Fibroblast of lung (primary cell): ENCODE measurements around the gene PACSIN2. TPM values are rescaled to one million over a fixed set of nuclear protein-coding genes. Genes with fewer than 3 reads are reported as not detected.
"Not testable (repeated sequence)": the region's sequence is repeated elsewhere in the genome, so short reads cannot be mapped to it uniquely, and the experiment has no call there.

Experiments used
- DNase-seq, 2 donors: peaks; one replicate each; pipeline versions ENCODE4 v3.0.0 to v3.0.0-alpha.2; 2010; ENCODE audit warnings: low read depth in 2 of 2
- H2AFZ ChIP-seq: 2 replicates; pipeline ENCODE4 v1.5.1; 2012; ENCODE audit warnings: low read length, control low read depth, inconsistent platforms
- H3K27ac ChIP-seq: 2 replicates; pipeline ENCODE4 v1.5.1; 2011; ENCODE audit warnings: low read length, control low read depth; ENCODE audit not compliant: insufficient read depth
- H3K27me3 ChIP-seq: 2 replicates; pipeline ENCODE4 v1.5.1; 2011; ENCODE audit warnings: mild to moderate bottlenecking, low read length; ENCODE audit not compliant: control insufficient read depth, insufficient read depth
- H3K36me3 ChIP-seq: 2 replicates; pipeline ENCODE4 v1.5.1; 2011; ENCODE audit warnings: low read length; ENCODE audit not compliant: control insufficient read depth, insufficient read depth
- H3K4me1 ChIP-seq: 2 replicates; pipeline ENCODE4 v1.5.1; 2011; ENCODE audit warnings: low read length; ENCODE audit not compliant: control insufficient read depth, insufficient read depth; ENCODE audit errors: extremely low read depth
- H3K4me2 ChIP-seq: 2 replicates; pipeline ENCODE4 v1.5.1; 2011; ENCODE audit warnings: low read length, control low read depth; ENCODE audit not compliant: insufficient read depth; ENCODE audit errors: extremely low read depth
- H3K4me3 ChIP-seq, 4 experiments: fragments of 200-600 bp in 1 of 4; sonication (generic) in 1 of 4; replicated peaks in 1 of 4; 2 replicates each; pipeline ENCODE4 v1.5.1; 2011 to 2016; ENCODE audit warnings: low read length in 4 of 4, low read depth in 3 of 4, mild to moderate bottlenecking in 3 of 4, control low read depth in 2 of 4, inconsistent platforms in 1 of 4, mixed read lengths in 1 of 4; ENCODE audit not compliant: insufficient read depth in 1 of 4; ENCODE audit errors: control extremely low read depth in 1 of 4
- H3K79me2 ChIP-seq: 2 replicates; pipeline ENCODE4 v1.5.1; 2012; ENCODE audit warnings: mild to moderate bottlenecking, low read length, inconsistent platforms; ENCODE audit not compliant: control insufficient read depth, insufficient read depth
- H3K9ac ChIP-seq: 2 replicates; pipeline ENCODE4 v1.5.1; 2011; ENCODE audit warnings: mild to moderate bottlenecking, low read length, control low read depth; ENCODE audit not compliant: insufficient read depth
- H3K9me3 ChIP-seq: 2 replicates; pipeline ENCODE4 v1.5.1; 2012; ENCODE audit warnings: low read depth, low read length; ENCODE audit not compliant: control insufficient read depth, insufficient read depth
- H4K20me1 ChIP-seq: 2 replicates; pipeline ENCODE4 v1.5.1; 2011; ENCODE audit warnings: low read length; ENCODE audit not compliant: control insufficient read depth, insufficient read depth; ENCODE audit errors: extremely low read depth
- EZH2 ChIP-seq: IDR thresholded peaks from 2 replicates; pipeline ENCODE4 v1.5.1; 2012; ENCODE audit warnings: low read length, control low read depth, mild to moderate bottlenecking; ENCODE audit errors: missing control alignments
- polyA plus RNA-seq, 2 donors: library from polyadenylated mRNA; depleted of rRNA in 1 of 2; stranded (reverse) in 1 of 2; unstranded in 1 of 2; fragments of >200 nt; gene quantifications; 2 replicates each; pipeline ENCODE4 v1.2.1, GENCODE V29; 2011 to 2012; ENCODE audit warnings: missing spikeins in 1 of 2
- total RNA-seq: library from RNA; depleted of rRNA; stranded (reverse); fragments of >200 nt; gene quantifications from 2 replicates; pipeline ENCODE4 v1.2.1, GENCODE V29; 2014
- TF ChIP-seq, protein P1 (sequence below), 2 donors: IDR thresholded peaks in 1 of 2; conservative IDR thresholded peaks in 1 of 2; 1 replicate in 1 of 2; 2 replicates in 1 of 2; pipeline ENCODE4 v1.5.1; 2011 to 2012; ENCODE audit warnings: low read length in 2 of 2, control low read depth in 1 of 2, inconsistent platforms in 1 of 2, low read depth in 1 of 2, mild to moderate bottlenecking in 1 of 2

The PACSIN2 gene
- total and polyA plus RNA-seq, 2 donors (not counting 1 experiment from before 2014, with no cell fraction given) = 30.1 to 41.4 TPM

- no peak overlapping the region for H3K4me3 ChIP-seq
- H3K9me3 ChIP-seq = no peaks in the 10 kb centered on the region
- no peaks in the 10 kb centered on the region for H4K20me1 ChIP-seq
- TF ChIP-seq, protein P1, sequence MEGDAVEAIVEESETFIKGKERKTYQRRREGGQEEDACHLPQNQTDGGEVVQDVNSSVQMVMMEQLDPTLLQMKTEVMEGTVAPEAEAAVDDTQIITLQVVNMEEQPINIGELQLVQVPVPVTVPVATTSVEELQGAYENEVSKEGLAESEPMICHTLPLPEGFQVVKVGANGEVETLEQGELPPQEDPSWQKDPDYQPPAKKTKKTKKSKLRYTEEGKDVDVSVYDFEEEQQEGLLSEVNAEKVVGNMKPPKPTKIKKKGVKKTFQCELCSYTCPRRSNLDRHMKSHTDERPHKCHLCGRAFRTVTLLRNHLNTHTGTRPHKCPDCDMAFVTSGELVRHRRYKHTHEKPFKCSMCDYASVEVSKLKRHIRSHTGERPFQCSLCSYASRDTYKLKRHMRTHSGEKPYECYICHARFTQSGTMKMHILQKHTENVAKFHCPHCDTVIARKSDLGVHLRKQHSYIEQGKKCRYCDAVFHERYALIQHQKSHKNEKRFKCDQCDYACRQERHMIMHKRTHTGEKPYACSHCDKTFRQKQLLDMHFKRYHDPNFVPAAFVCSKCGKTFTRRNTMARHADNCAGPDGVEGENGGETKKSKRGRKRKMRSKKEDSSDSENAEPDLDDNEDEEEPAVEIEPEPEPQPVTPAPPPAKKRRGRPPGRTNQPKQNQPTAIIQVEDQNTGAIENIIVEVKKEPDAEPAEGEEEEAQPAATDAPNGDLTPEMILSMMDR (conservative IDR thresholded peaks at IDR 0.05 in 1 of 2, IDR thresholded peaks at IDR 0.05 in 1 of 2; ENCODE audit: low read depth in 1 of 2, low read length in 2 of 2) = no peak
- no peak for TF ChIP-seq EZH2
- H2AFZ ChIP-seq = no peak overlapping the region
- peaks cover 26% of the 10 kb centered on the region for H3K79me2 ChIP-seq
- H3K27ac ChIP-seq = no peak overlapping the region
- H3K27me3 ChIP-seq = no peaks in the 10 kb centered on the region
- H3K36me3 ChIP-seq = no peaks in the 10 kb centered on the region
- no peak overlapping the region for H3K4me2 ChIP-seq
- H3K4me1 ChIP-seq = peaks cover 7% of the 10 kb centered on the region
- no peak overlapping the region for H3K9ac ChIP-seq
- DNase-seq = no peak
Observed at GRCh38 chr22:42955087-42955635, 59.8 kb downstream of the PACSIN2 start.

- not testable (repeated sequence) for H3K4me3 ChIP-seq, H4K20me1 ChIP-seq, H3K9me3 ChIP-seq, H3K27ac ChIP-seq, H3K4me2 ChIP-seq, H3K36me3 ChIP-seq, H2AFZ ChIP-seq, H3K4me1 ChIP-seq, DNase-seq, H3K27me3 ChIP-seq, H3K9ac ChIP-seq
- peaks cover 19% of the 10 kb centered on the region for H3K79me2 ChIP-seq
Observed at GRCh38 chr22:42953751-42954150, 61.2 kb downstream of the PACSIN2 start.

DNA sequence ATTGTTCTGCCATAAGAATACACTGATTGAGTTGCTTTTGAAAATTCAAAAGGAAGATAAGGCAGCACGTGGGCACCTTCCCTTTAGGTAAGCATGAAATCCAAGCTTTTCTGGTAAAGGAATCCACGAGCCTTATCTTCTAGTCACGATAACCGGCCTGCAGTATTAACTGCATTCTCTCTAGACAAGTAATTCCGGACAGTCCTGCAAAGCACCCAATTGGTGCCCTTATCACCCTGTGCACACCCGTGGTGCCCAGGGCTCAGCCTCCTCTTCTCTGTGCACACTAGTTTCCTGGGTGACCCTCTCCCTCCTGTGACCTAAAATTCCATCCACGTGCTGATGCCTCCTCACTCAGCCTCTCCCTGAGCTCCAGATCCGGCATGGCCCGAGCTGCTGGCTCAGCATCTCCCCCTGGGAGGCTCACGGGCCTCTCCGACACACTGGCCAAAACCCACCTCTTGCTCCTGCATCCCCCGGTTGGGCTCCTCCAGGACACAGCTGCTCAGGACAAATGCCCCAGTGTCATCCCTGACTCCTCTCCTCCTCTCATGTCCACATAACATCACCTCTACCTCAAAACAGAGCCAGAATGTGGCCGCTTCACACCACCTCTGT lies 63.7 kb downstream of the PACSIN2 start:
- Histone ChIP-seq H4K20me1 (no peaks in the 10 kb centered on the region), H3K79me2 (peaks cover 35% of the 10 kb centered on the region)

More for the DNA sequence above, 63.7 kb downstream of the PACSIN2 start:
- H3K4me2 ChIP-seq = no peak overlapping the region
- H3K9me3 ChIP-seq = no peaks in the 10 kb centered on the region
- no peak overlapping the region for H3K4me3 ChIP-seq
- no peak overlapping the region for H2AFZ ChIP-seq
- H3K27me3 ChIP-seq = no peaks in the 10 kb centered on the region
- peaks cover 8% of the 10 kb centered on the region for H3K4me1 ChIP-seq
- no peak overlapping the region for H3K27ac ChIP-seq
- TF ChIP-seq EZH2 = no peak
- TF ChIP-seq, protein P1 (conservative IDR thresholded peaks at IDR 0.05 in 1 of 2, IDR thresholded peaks at IDR 0.05 in 1 of 2; ENCODE audit: low read depth in 1 of 2, low read length in 2 of 2) = no peak
- H3K36me3 ChIP-seq = peaks cover 2% of the 10 kb centered on the region
- DNase-seq = no peak
- H3K9ac ChIP-seq = no peak overlapping the region
